ENCODE results near the gene VEGFD. TPM values are rescaled to one million over a fixed set of nuclear protein-coding genes. Genes with fewer than 3 reads are reported as not detected.

Gene VEGFD
- total RNA-seq, 4 donors from 2014 or later: 0.95 to 3.0 TPM; not detected in 2

- Histone ChIP-seq H3K4me1 (no peaks in the 10 kb centered on the region), H3K9me3 (no peaks in the 10 kb centered on the region), H3K27me3 (no peaks in the 10 kb centered on the region), H3K27ac (no peak overlapping the region), H3K36me3 (no peaks in the 10 kb centered on the region), H3K4me3 (no peak overlapping the region)
- in situ Hi-C loops (cut with MboI; ENCODE audit: low pct_ligation_motif_present in 1 of 4, low pct_unique_long_range_greater_than_20kb in 1 of 4, low sequenced_read_pairs in 3 of 4): no loop called here
- WGBS, 2 donors (ENCODE audit: low coverage in 1 of 2): 76 to 86% methylated on average over 1 to 3 of the region's 3 CpGs
- intact Hi-C loops (cut with DNase I; ENCODE audit: low total_unique reads): no loop called here
- TF ChIP-seq POLR2A (IDR thresholded peaks at IDR 0.05): no peak
- no peak for DNase-seq
These were observed 62.1 kb downstream of the VEGFD start for GRCh38 chrX:15322072-15322471.

- TF ChIP-seq POLR2AphosphoS5 (IDR thresholded peaks at IDR 0.05) (no peak), CTCF (IDR thresholded peaks at IDR 0.05) (no peak), EP300 (IDR thresholded peaks at IDR 0.05; ENCODE audit: low read depth) (no peak), POLR2A (IDR thresholded peaks at IDR 0.05) (no peak)
- Histone ChIP-seq H3K27me3 (no peaks in the 10 kb centered on the region), H3K27ac (no peak overlapping the region), H3K9me3 (no peaks in the 10 kb centered on the region), H3K4me1 (no peaks in the 10 kb centered on the region), H3K36me3 (no peaks in the 10 kb centered on the region), H3K4me3 (no peak overlapping the region)
- DNase-seq: no peak
- intact Hi-C loops (cut with DNase I; ENCODE audit: low total_unique reads): no loop called here
- WGBS, 2 donors (ENCODE audit: low coverage in 1 of 2): 60 to 81% methylated on average over 3 to 4 of the region's 4 CpGs
- in situ Hi-C loops (cut with MboI; ENCODE audit: low pct_ligation_motif_present in 1 of 4, low pct_unique_long_range_greater_than_20kb in 1 of 4, low sequenced_read_pairs in 3 of 4): no loop called here
These were observed 62.8 kb downstream of the VEGFD start for GRCh38 chrX:15321447-15321846.

- H3K4me1 ChIP-seq: no peaks in the 10 kb centered on the region
- no peak overlapping the region for H3K4me3 ChIP-seq
- H3K27ac ChIP-seq: no peak overlapping the region
- DNase-seq: no peak
- 76% methylated on average over 4 of the region's 4 CpGs; no CpG with 5 or more reads in 1 of the 2 donors for WGBS, 2 donors (ENCODE audit: low coverage in 1 of 2)
- in situ Hi-C loops (cut with MboI; ENCODE audit: low pct_ligation_motif_present in 1 of 4, low pct_unique_long_range_greater_than_20kb in 1 of 4, low sequenced_read_pairs in 3 of 4) (no loop called here), intact Hi-C loops (cut with DNase I; ENCODE audit: low total_unique reads) (no loop called here)
- no peaks in the 10 kb centered on the region for H3K27me3 ChIP-seq
- TF ChIP-seq POLR2AphosphoS5 (IDR thresholded peaks at IDR 0.05) (no peak), CTCF (IDR thresholded peaks at IDR 0.05) (no peak), POLR2A (IDR thresholded peaks at IDR 0.05) (no peak), EP300 (IDR thresholded peaks at IDR 0.05; ENCODE audit: low read depth) (no peak)
- H3K9me3 ChIP-seq: no peaks in the 10 kb centered on the region
- no peaks in the 10 kb centered on the region for H3K36me3 ChIP-seq
These were observed 63.9 kb downstream of the VEGFD start for GRCh38 chrX:15320297-15320696.

- in situ Hi-C loops (cut with MboI; ENCODE audit: low pct_ligation_motif_present in 1 of 4, low pct_unique_long_range_greater_than_20kb in 1 of 4, low sequenced_read_pairs in 3 of 4) (no loop called here), intact Hi-C loops (cut with DNase I; ENCODE audit: low total_unique reads) (no loop called here)
- WGBS, 2 donors (ENCODE audit: low coverage in 1 of 2): 83 to 84% methylated on average over 3 to 4 of the region's 4 CpGs
- no peaks in the 10 kb centered on the region for H3K4me1 ChIP-seq
- H3K36me3 ChIP-seq: no peaks in the 10 kb centered on the region
- no peak overlapping the region for H3K4me3 ChIP-seq
- H3K9me3 ChIP-seq: no peaks in the 10 kb centered on the region
- no peak overlapping the region for H3K27ac ChIP-seq
- no peaks in the 10 kb centered on the region for H3K27me3 ChIP-seq
- TF ChIP-seq POLR2AphosphoS5 (IDR thresholded peaks at IDR 0.05): no peak
- TF ChIP-seq CTCF (IDR thresholded peaks at IDR 0.05): no peak
- no peak for TF ChIP-seq POLR2A (IDR thresholded peaks at IDR 0.05)
- no peak for TF ChIP-seq EP300 (IDR thresholded peaks at IDR 0.05; ENCODE audit: low read depth)
- no peak for DNase-seq
These were observed 65.1 kb downstream of the VEGFD start for GRCh38 chrX:15319075-15319474.

- 49 to 76% methylated on average over 2 to 3 of the region's 3 CpGs for WGBS, 2 donors (ENCODE audit: low coverage in 1 of 2)
- no peaks in the 10 kb centered on the region for H3K27me3 ChIP-seq
- H3K9me3 ChIP-seq: no peaks in the 10 kb centered on the region
- no peaks in the 10 kb centered on the region for H3K4me1 ChIP-seq
- in situ Hi-C loops (cut with MboI; ENCODE audit: low pct_ligation_motif_present in 1 of 4, low pct_unique_long_range_greater_than_20kb in 1 of 4, low sequenced_read_pairs in 3 of 4) (no loop called here), intact Hi-C loops (cut with DNase I; ENCODE audit: low total_unique reads) (no loop called here)
- TF ChIP-seq CTCF (IDR thresholded peaks at IDR 0.05) (no peak), POLR2AphosphoS5 (IDR thresholded peaks at IDR 0.05) (no peak), POLR2A (IDR thresholded peaks at IDR 0.05) (no peak), EP300 (IDR thresholded peaks at IDR 0.05; ENCODE audit: low read depth) (no peak)
- no peaks in the 10 kb centered on the region for H3K36me3 ChIP-seq
- no peak for DNase-seq
- H3K27ac ChIP-seq: no peak within 1 kb of the TSS
- no peak within 1 kb of the TSS for H3K4me3 ChIP-seq
These were observed 68.7 kb downstream of the VEGFD start, which contains the start of gene ASB11 for GRCh38 chrX:15315509-15315908. Gene ASB11 (minus strand): TSS chrX:15315640. CDS start chrX:15315605, 35 bp downstream.

Measured in transverse colon (tissue), 4 donors.